Gastroesophageal sphincter (tissue), 4 donors: ENCODE results near the gene VWC2L. TPM values are rescaled to one million over a fixed set of nuclear protein-coding genes. Genes with fewer than 3 reads are reported as not detected.

ENCODE experiments used
- ATAC-seq: fragments of 150-250 bp; one replicate; pipeline ENCODE4 v1.9.1; 2016; ENCODE audit warnings: mild to moderate bottlenecking, moderate library complexity
- H3K27ac ChIP-seq, 4 donors: fragments of 200-600 bp; sonication (generic) in 3 of 4; 1 replicate in 3 of 4; 2 replicates in 1 of 4; pipeline ENCODE4 v1.5.1; 2016 to 2019
- H3K27me3 ChIP-seq: fragments of 200-600 bp; sonication (generic); one replicate; pipeline ENCODE4 v1.5.1; 2019
- H3K36me3 ChIP-seq, 2 donors: fragments of 200-600 bp; sonication (generic); one replicate each; pipeline ENCODE4 v1.5.1; 2019; ENCODE audit warnings: control low read depth in 1 of 2
- H3K4me1 ChIP-seq, 3 donors: fragments of 200-600 bp; sonication (generic); 1 replicate in 2 of 3; 2 replicates in 1 of 3; pipeline ENCODE4 v1.5.1; 2016 to 2019; ENCODE audit warnings: control low read depth in 2 of 3
- H3K4me3 ChIP-seq, 2 donors: fragments of 200-600 bp; sonication (generic); one replicate each; pipeline ENCODE4 v1.5.1; 2019; ENCODE audit warnings: mild to moderate bottlenecking in 1 of 2, moderate library complexity in 1 of 2
- H3K9me3 ChIP-seq, 3 donors: fragments of 200-600 bp; sonication (generic); one replicate each; pipeline ENCODE4 v1.5.1; 2017 to 2019; ENCODE audit warnings: control low read depth in 2 of 3
- CTCF ChIP-seq, 4 experiments: fragments of 200-600 bp in 2 of 4; fragments of 450-650 bp in 2 of 4; sonication (generic) in 1 of 4; IDR thresholded peaks; one replicate each; pipeline ENCODE4 v1.5.1; 2017 to 2019; ENCODE audit warnings: antibody characterized with exemption in 4 of 4, mild to moderate bottlenecking in 2 of 4, moderate library complexity in 2 of 4
- EP300 ChIP-seq: sonication (generic); formaldehyde crosslinking; IDR thresholded peaks from one replicate; pipeline ENCODE4 v1.6.1; 2017; ENCODE audit warnings: antibody characterized with exemption, mild to moderate bottlenecking
- POLR2A ChIP-seq, 2 donors: fragments of 450-650 bp; IDR thresholded peaks; one replicate each; pipeline ENCODE4 v1.6.1; 2017; ENCODE audit warnings: antibody characterized with exemption in 2 of 2, mild to moderate bottlenecking in 2 of 2, moderate library complexity in 1 of 2
- POLR2AphosphoS5 ChIP-seq: sonication (generic); formaldehyde crosslinking; IDR thresholded peaks from one replicate; pipeline ENCODE4 v1.6.1; 2017; ENCODE audit warnings: antibody characterized with exemption
- WGBS, 2 donors: methylation state at CpG; one replicate each; pipeline ENCODE4 v1.1.5; 2018; ENCODE audit warnings: low coverage in 1 of 2; 5-methylcytosine and 5-hydroxymethylcytosine counted together
- total RNA-seq, 4 donors: library from RNA; depleted of rRNA; stranded (reverse); fragments of >200 nt; gene quantifications; one replicate each; pipeline ENCODE4 v1.1.0, GENCODE V29; 2016

The VWC2L gene
- total RNA-seq, 4 donors from 2014 or later, result 0.27 TPM; not detected in 3

GRCh38 chr2:214529021-214529420 lies 118.2 kb downstream of the VWC2L start:
- no peak for ATAC-seq
- WGBS, 2 donors, result 84 to 87% methylated on average over 4 to 5 of the region's 5 CpGs
- TF ChIP-seq CTCF (IDR thresholded peaks at IDR 0.05) (no peak), POLR2A (IDR thresholded peaks at IDR 0.05) (no peak)
- Histone ChIP-seq H3K27ac (no peak overlapping the region), H3K36me3 (no peaks in the 10 kb centered on the region), H3K4me1 (no peaks in the 10 kb centered on the region), H3K27me3 (no peaks in the 10 kb centered on the region), H3K9me3 (no peaks in the 10 kb centered on the region), H3K4me3 (no peak overlapping the region)

- no peak for ATAC-seq
- WGBS, 2 donors, result 72 to 81% methylated on average over 6 of the region's 6 CpGs
- Histone ChIP-seq H3K4me3 (no peak overlapping the region), H3K9me3 (no peaks in the 10 kb centered on the region), H3K4me1 (no peaks in the 10 kb centered on the region), H3K36me3 (no peaks in the 10 kb centered on the region), H3K27me3 (no peaks in the 10 kb centered on the region), H3K27ac (no peak overlapping the region)
- TF ChIP-seq POLR2A (IDR thresholded peaks at IDR 0.05) (no peak), CTCF (IDR thresholded peaks at IDR 0.05) (no peak), POLR2AphosphoS5 (no peak)
These were observed 118.7 kb downstream of the VWC2L start for GRCh38 chr2:214529514-214529913.

GRCh38 chr2:214533541-214533940 lies 122.7 kb downstream of the VWC2L start:
- WGBS, 2 donors, result 42 to 48% methylated on average over 3 of the region's 3 CpGs
- H3K36me3 ChIP-seq, result no peaks in the 10 kb centered on the region
- H3K4me1 ChIP-seq, result no peaks in the 10 kb centered on the region
- ATAC-seq, result no peak
- H3K4me3 ChIP-seq, result no peak overlapping the region
- H3K27me3 ChIP-seq, result no peaks in the 10 kb centered on the region
- no peak for TF ChIP-seq EP300
- no peak for TF ChIP-seq CTCF (IDR thresholded peaks at IDR 0.05)
- TF ChIP-seq POLR2AphosphoS5, result no peak
- TF ChIP-seq POLR2A (IDR thresholded peaks at IDR 0.05), result no peak
- no peak overlapping the region for H3K27ac ChIP-seq
- H3K9me3 ChIP-seq, result no peaks in the 10 kb centered on the region

- Histone ChIP-seq H3K27me3 (no peaks in the 10 kb centered on the region), H3K9me3 (no peaks in the 10 kb centered on the region), H3K4me1 (no peaks in the 10 kb centered on the region), H3K36me3 (no peaks in the 10 kb centered on the region), H3K27ac (no peak overlapping the region), H3K4me3 (no peak overlapping the region)
- 62 to 68% methylated on average over 3 of the region's 3 CpGs for WGBS, 2 donors
- TF ChIP-seq EP300 (no peak), POLR2A (IDR thresholded peaks at IDR 0.05) (no peak)
- ATAC-seq, result no peak
These were observed 125.8 kb downstream of the VWC2L start for GRCh38 chr2:214536625-214537024.

GRCh38 chr2:214537929-214538328 lies 127.1 kb downstream of the VWC2L start:
- Histone ChIP-seq H3K4me3 (no peak overlapping the region), H3K9me3 (no peaks in the 10 kb centered on the region), H3K36me3 (no peaks in the 10 kb centered on the region), H3K27ac (no peak overlapping the region), H3K4me1 (peaks cover 0 to 10% (median 0%) of the 10 kb centered on the region in 3 donors), H3K27me3 (no peaks in the 10 kb centered on the region)
- ATAC-seq, result no peak
- no peak for TF ChIP-seq POLR2A (IDR thresholded peaks at IDR 0.05)
- no peak for TF ChIP-seq CTCF (IDR thresholded peaks at IDR 0.05)
- no peak for TF ChIP-seq POLR2AphosphoS5
- no peak for TF ChIP-seq EP300
- WGBS, 2 donors, result 52 to 68% methylated on average over 3 of the region's 3 CpGs
